HG02884 (cell line): Measurements from ENCODE around the gene NIM1K.
"Not testable (repeated sequence)": the region's sequence is repeated elsewhere in the genome, so short reads cannot be mapped to it uniquely, and the experiment has no call there.

Experiments
- ATAC-seq: cut with Tn5 transposase; IDR thresholded peaks from one replicate; pipeline ENCODE4 v1.9.1; 2021; ENCODE audit warnings: mild to moderate bottlenecking, moderate library complexity; ENCODE audit not compliant: unreplicated experiment

The NIM1K gene

GRCh38 chr5:43191740-43192557 is at the start of gene NIM1K:
Gene NIM1K (plus strand): TSS chr5:43192225. CDS start chr5:43245776, 53,551 bp downstream.
- ATAC-seq, result peak; percentile 67

GRCh38 chr5:43145071-43145470 is 47.0 kb upstream of the NIM1K start:
- ATAC-seq, result no peak

- ATAC-seq, result no peak
Measured at GRCh38 chr5:43146958-43147357, 45.1 kb upstream of the NIM1K start.

GRCh38 chr5:43148417-43148816 is 43.6 kb upstream of the NIM1K start:
- ATAC-seq, result no peak

- ATAC-seq, result no peak
Measured at GRCh38 chr5:43149231-43149630, 42.8 kb upstream of the NIM1K start.

- ATAC-seq, result no peak
Measured at GRCh38 chr5:43150075-43150474, 42.0 kb upstream of the NIM1K start.

GRCh38 chr5:43150748-43151147 is 41.3 kb upstream of the NIM1K start:
- ATAC-seq, result no peak

GRCh38 chr5:43152946-43153345 is 39.1 kb upstream of the NIM1K start:
- ATAC-seq, result no peak

GRCh38 chr5:43154469-43154868 is 37.6 kb upstream of the NIM1K start:
- no peak for ATAC-seq

- no peak for ATAC-seq
Measured at GRCh38 chr5:43155394-43156096, 36.5 kb upstream of the NIM1K start.

GRCh38 chr5:43156388-43156787 is 35.6 kb upstream of the NIM1K start:
- ATAC-seq, result no peak

- ATAC-seq, result no peak
Measured at GRCh38 chr5:43157068-43157467, 35.0 kb upstream of the NIM1K start.

GRCh38 chr5:43161244-43161643 is 30.8 kb upstream of the NIM1K start:
- no peak for ATAC-seq

GRCh38 chr5:43164801-43165200 is 27.2 kb upstream of the NIM1K start:
- not testable (repeated sequence) for ATAC-seq

GRCh38 chr5:43165323-43165722 is 26.7 kb upstream of the NIM1K start:
- no peak for ATAC-seq

- no peak for ATAC-seq
Measured at GRCh38 chr5:43168175-43168574, 23.9 kb upstream of the NIM1K start.

- no peak for ATAC-seq
Measured at GRCh38 chr5:43171451-43171850, 20.6 kb upstream of the NIM1K start.

GRCh38 chr5:43171926-43172325 is 20.1 kb upstream of the NIM1K start:
- ATAC-seq, result no peak

GRCh38 chr5:43172779-43173178 is 19.2 kb upstream of the NIM1K start:
- no peak for ATAC-seq

GRCh38 chr5:43174586-43174985 is 17.4 kb upstream of the NIM1K start:
- ATAC-seq, result no peak

GRCh38 chr5:43179836-43180235 is 12.2 kb upstream of the NIM1K start:
- no peak for ATAC-seq

- ATAC-seq, result no peak
Measured at GRCh38 chr5:43182421-43182820, 9.6 kb upstream of the NIM1K start.
